HG03280 (cell line): Measurements from ENCODE around the gene CACNA1C.

Experiments
- ATAC-seq: cut with Tn5 transposase; IDR thresholded peaks from one replicate; pipeline ENCODE4 v1.9.1; 2021; ENCODE audit warnings: mild to moderate bottlenecking, moderate library complexity; ENCODE audit not compliant: unreplicated experiment

The CACNA1C gene

GRCh38 chr12:2191534-2192153 is 138.9 kb downstream of the CACNA1C start:
- ATAC-seq: no peak

- ATAC-seq: no peak
Observed at GRCh38 chr12:2192231-2192630, 139.4 kb downstream of the CACNA1C start.

GRCh38 chr12:2194060-2194459 is 141.3 kb downstream of the CACNA1C start:
- ATAC-seq: no peak

DNA sequence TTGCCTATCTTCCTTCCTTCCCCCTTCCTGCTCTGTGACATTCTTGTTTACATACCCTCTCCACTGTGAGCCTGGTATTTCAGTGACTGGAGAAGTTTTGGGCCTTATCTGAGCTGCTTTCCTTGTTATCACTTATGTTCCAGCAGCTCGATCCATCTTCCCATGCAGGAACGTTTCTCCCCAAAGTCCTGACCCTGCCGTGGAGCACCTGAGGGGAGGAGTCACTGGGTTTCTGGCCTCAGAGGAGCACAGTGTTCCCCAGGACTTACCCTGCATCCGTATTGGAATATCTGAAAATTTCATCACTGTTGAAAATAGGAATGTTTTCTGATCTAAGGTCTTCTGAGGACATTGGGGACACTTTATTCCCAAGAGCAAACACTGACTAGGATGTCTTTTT is 141.8 kb downstream of the CACNA1C start:
- ATAC-seq: no peak

DNA sequence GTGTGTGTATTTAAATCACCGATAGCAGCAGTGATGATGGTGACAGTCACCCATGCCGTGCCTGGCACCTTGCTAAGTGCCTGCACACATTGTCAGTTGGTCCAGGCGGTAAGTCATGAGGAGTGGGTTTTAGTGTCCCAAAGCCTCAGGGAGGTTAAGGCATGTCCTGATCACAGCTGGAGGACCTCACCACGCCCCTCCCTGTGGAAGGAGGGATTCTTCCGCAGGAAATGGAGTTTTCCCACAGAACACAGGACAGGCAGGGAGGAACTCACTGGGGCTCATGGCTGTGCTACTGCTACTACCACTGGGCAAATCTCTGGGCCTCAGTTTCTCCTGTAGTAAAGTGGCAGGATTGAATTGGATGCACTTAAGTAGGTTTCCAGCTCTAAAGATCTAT is 142.3 kb downstream of the CACNA1C start:
- no peak for ATAC-seq

GRCh38 chr12:2198005-2198501 is 145.3 kb downstream of the CACNA1C start:
- no peak for ATAC-seq

GRCh38 chr12:2198542-2198941 is 145.8 kb downstream of the CACNA1C start:
- no peak for ATAC-seq

DNA sequence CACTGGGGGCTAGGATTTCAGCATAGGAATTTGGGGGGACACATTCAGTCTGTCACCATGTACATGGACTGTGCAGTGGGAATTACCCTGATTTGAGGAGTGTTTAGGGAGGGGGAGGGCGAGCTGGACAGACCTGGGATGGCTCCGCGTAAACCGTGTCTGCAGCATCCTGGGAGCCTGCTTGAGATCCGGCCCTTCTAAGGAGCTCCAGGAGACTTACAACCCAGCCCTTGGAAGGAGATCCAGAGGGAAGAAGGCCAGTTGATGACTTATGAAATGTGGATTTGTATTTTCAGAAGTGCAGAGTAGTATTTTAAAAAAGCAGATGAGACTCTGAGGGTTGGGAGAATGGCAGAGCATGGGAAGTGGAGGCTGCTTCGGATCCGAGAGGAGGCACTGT is 153.2 kb downstream of the CACNA1C start:
- no peak for ATAC-seq

- no peak for ATAC-seq
Observed at GRCh38 chr12:2208837-2209635, 156.2 kb downstream of the CACNA1C start.

DNA sequence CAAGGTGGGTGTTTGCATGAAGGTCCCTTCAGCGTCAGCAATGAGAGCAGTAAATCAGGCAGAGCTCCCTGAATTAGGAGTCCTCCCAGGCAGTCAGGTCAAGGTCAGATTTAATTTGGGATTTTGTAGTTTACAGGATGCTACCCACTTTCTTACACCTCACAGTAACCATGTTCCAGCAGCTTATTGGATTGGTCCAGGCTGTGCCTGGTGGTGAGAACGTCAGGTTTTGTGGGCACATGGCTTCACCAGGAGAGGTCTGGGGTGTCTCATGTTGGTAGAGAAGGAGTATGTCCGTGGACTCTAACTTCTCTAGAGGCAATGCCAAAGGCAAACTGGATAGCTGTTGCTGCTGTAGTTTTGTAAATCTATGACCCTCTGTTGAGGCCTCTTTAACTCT is 158.3 kb downstream of the CACNA1C start:
- no peak for ATAC-seq

DNA sequence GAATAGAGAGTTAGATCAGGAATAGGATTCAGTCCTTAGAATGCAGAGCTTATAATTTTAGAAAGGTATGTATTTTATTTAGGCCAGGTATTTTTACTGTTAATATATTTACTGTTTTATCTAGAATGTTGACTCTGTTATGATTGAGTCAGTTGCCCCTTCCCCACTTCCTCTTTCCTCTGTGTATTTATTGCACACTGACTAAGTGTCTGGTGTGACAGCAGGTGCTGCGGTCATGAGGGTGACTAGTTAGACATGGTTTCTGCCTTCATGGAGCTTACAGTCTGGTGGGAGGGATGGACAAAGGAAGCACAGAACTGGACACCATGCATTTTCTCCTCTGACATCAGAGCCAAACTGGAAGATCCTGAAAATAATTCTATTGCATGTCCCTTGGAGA is 159.8 kb downstream of the CACNA1C start:
- no peak for ATAC-seq

DNA sequence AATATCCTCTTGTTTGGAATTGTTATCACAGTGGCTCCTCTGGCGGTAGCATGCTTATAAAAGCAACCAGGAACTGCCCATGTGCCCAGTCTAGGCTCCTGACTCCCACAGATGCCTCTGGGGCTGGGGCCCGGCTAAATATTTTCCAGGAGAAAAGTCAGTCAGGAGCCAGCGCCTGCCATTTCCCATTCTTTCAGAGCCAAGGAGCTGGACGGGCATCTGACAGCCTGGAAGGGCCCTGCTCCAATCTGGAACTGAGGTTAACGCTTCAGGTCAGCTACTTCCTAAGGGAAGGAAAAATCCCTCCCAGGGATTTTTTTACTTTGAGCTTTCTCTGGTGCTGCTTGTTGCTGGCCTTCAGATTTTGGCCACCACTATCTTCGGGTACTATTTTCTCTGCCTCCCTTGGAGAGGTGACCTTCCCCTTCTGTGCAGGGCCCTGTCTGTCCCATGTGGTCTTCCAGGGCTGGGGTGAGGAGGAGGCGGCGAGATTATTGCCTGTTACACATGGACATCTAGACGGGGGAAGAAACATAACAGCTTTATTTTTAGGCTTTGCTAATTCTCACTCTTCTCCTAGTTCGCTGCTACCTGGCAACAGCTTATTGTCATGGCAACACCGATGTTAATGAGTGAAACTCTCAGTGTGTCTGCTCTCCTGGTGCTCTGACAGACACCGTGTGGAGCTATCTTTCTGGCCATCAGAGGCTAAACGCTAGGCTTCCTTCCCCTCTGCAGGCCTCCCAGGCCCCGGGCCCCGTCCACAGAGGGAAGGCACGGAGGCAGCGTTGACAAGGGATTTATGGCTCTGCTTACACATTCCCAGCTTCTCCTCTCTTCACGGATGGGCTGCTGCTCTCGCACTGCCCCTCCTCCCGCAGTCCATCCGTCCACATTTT is 160.4 kb downstream of the CACNA1C start:
- ATAC-seq: no peak

- ATAC-seq: no peak
Observed at GRCh38 chr12:2214411-2214810, 161.6 kb downstream of the CACNA1C start.

- ATAC-seq: no peak
Observed at GRCh38 chr12:2215709-2216560, 163.1 kb downstream of the CACNA1C start.

DNA sequence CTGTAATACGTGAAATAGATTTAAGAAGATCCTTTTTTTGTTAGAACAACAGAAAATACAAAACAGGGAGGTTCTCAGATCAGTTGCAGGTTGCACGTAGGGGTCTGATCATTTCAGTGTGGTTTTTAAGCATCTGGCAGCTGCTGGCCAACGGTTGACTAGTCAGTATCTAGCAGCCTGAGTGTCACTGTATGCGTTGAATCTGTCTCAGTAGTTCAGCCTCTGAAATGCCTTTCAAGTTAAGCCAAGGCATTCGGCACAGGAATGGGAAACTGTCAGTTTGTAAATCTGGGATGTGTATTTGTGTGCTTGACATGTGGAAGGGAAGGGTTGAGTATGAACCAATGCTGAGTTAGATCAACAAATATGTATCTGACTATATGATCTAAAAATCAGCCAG is 165.9 kb downstream of the CACNA1C start:
- ATAC-seq: no peak

GRCh38 chr12:2221030-2221621 is 168.3 kb downstream of the CACNA1C start:
- ATAC-seq: no peak

DNA sequence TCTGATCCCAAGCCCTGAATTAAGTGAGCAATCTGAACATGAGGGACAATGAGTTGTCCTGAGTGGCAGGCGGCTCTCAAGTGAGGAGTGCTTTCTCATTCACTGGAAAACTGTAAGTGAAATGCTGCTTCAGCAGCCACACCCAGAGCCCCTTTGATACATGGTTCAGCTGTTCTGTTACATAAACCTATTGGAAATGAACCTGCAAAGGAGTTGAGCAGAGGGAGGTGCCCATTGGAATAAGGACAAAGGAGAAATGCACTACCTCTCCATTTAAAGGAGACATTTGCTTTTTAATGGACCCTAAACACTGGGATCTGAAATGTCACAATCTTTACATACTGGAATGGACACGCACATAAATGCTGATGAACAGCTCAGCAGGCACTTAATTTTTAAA is 169.9 kb downstream of the CACNA1C start:
- no peak for ATAC-seq

DNA sequence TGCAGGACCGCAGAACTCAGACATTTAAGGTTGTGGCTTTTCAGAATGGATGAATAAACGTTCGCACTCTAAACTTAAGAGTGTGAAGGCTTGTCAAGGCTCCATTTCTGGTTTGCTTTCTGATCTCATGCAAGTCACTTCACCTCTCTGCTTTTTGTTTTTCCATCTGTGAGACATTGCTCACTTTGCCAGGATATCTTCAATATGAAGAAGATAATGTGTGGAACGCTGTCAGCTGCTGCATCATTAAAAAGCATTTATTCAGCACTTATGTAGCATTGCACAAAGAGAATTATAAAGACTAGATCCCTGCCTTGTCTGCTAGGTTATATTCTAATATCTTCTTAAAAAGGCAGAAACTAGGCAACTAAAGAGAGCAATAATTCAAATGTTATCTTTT is 172.2 kb downstream of the CACNA1C start:
- no peak for ATAC-seq

DNA sequence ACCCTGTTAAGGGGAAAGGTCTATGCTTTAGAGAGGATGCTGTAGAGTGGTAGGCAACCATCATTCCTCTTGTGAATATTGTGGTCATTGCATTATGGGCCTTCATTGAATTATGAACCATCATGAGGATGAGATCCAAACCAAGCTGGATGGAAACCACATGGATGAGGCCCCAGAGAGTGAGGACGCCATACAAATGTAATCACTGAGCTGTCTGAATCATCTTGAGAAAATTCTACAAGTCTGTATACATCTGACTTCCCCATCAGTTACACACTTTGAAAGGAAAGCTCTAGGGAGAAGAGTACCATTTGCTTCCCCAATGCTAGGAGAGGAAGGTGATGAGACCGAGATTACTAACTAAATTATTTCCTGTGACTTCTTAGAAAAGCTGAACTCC is 172.9 kb downstream of the CACNA1C start:
- no peak for ATAC-seq

GRCh38 chr12:2226641-2227040 is 173.9 kb downstream of the CACNA1C start:
- no peak for ATAC-seq
